Measurements from ENCODE around the gene OR8H3.
"Not testable (repeated sequence)": the region's sequence is repeated elsewhere in the genome, so short reads cannot be mapped to it uniquely, and the experiment has no call there.

The OR8H3 gene

GRCh38 chr11:56122073-56122472 is at the start of gene OR8H3:
Gene OR8H3 (plus strand): TSS chr11:56122373. CDS start chr11:56122373, 0 bp downstream.
- DNase-seq, result no peak

- DNase-seq, result no peak
These were observed 32.5 kb upstream of the OR8H3 start for GRCh38 chr11:56089697-56090096.

- DNase-seq, result no peak
These were observed 29.2 kb upstream of the OR8H3 start, which contains the start of gene OR8I2 for GRCh38 chr11:56093008-56093407. Gene OR8I2 (plus strand): TSS chr11:56093308. CDS start chr11:56093308, 0 bp downstream.

GRCh38 chr11:56103210-56103737 is 18.9 kb upstream of the OR8H3 start, which contains the start of gene OR8H2:
Gene OR8H2 (plus strand): TSS chr11:56103687. CDS start chr11:56105043, 1,356 bp downstream.
- DNase-seq, result no peak

GRCh38 chr11:56140151-56140661 is 18.0 kb downstream of the OR8H3 start, which contains the start of gene OR8J3:
Gene OR8J3 (minus strand): TSS chr11:56140201. CDS start chr11:56137718, 2,483 bp downstream.
- no peak for DNase-seq

GRCh38 chr11:56143681-56144080 is 21.5 kb downstream of the OR8H3 start:
- DNase-seq, result not testable (repeated sequence)

GRCh38 chr11:56151376-56151775 is 29.2 kb downstream of the OR8H3 start:
- DNase-seq, result no peak

- no peak for DNase-seq
These were observed 30.2 kb downstream of the OR8H3 start for GRCh38 chr11:56152333-56152732.

GRCh38 chr11:56160217-56160616 is 38.0 kb downstream of the OR8H3 start, which contains the start of gene OR8K5:
Gene OR8K5 (minus strand): TSS chr11:56160317. CDS start chr11:56160317, 0 bp downstream.
- no peak for DNase-seq

GRCh38 chr11:56163804-56164203 is 41.6 kb downstream of the OR8H3 start:
- DNase-seq, result no peak

GRCh38 chr11:56172256-56172830 is 50.2 kb downstream of the OR8H3 start:
- DNase-seq, result no peak

Measured in NCI-H187 treated with DMSO at 0.1 percent for 48 hours (cell line).